GM21619 (cell line): Measurements from ENCODE around the gene ZRANB3.
"Not testable (repeated sequence)": the region's sequence is repeated elsewhere in the genome, so short reads cannot be mapped to it uniquely, and the experiment has no call there.

Experiments used
- ATAC-seq: cut with Tn5 transposase; IDR thresholded peaks from one replicate; pipeline ENCODE4 v1.9.1; 2021; ENCODE audit not compliant: unreplicated experiment

ZRANB3 gene

DNA sequence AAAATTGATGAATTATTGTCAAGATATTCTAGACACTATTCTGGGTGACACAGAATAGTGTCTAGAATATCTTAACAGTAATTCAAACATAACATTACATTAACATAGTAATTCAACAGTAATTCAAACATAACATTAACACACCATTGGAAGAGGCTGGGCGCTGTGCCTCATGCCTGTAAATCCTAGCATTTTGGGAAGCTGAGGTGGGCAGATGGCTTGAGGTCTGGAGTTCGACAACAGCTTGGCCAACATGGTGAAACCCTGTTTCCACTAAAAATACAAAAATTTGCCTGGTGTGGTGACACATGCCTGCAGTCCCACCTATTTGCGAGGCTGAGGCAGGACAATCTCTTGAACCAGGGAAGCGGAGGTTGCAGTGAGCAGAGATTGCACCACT, 195.8 kb downstream of the ZRANB3 start:
- ATAC-seq = no peak

DNA sequence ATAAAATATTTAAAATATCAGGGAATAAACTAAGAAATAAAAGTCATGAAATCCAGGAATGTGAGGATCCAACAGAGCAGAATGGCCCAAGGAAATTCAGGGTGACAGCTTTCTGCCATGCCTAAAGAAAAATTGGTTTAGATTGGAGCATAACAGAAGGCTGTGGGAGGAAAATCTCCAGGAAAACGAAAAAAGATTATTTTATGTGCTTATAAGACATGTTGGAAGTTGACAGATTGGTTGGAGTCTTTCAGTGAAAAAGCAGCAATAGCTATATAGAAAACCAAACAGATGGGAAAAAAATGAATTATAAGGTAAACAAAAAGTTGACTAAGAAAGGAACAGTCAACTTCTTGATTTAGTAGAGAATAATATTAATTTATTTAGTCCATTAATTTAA, 203.9 kb downstream of the ZRANB3 start:
- no peak for ATAC-seq

DNA sequence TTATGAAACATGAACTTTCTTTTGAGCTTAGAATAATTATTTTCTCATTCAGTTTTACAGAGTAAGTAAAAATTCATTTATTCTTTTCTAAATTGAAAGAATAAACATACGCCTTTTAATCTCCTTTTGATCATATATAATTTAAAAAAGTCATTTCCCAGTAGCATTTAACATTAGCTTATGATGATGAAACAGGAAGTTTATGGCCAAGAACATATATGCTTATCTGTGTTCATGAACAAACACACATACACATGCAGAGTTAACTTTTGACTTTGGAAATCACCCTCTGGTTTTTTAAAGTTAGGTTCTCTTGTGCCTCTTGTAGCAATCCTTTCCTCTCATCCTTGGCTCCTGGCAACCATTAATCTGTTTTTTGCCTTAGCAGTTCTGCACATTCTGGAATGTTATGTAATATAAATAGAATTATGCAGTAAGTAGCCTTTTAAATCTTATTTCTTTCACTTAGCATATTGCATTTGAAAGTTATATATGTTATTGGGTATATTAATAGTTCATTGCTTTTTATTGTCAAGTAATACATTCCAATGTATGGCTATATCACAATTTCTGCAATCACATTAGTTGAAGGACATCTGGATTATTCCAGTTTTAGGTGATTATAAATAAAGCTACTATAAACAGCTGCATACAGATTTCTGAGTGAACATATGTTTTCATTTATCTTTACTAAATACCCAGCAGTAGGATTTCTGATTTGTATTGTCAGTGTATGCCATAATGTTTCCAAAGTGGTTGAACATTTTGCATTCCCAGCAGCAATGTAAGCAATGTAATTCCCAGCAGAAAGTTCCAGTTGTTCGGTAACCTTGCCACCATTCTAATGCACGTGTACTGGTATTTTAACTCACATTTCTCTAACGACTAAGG, 210.3 kb downstream of the ZRANB3 start:
- ATAC-seq = no peak

DNA sequence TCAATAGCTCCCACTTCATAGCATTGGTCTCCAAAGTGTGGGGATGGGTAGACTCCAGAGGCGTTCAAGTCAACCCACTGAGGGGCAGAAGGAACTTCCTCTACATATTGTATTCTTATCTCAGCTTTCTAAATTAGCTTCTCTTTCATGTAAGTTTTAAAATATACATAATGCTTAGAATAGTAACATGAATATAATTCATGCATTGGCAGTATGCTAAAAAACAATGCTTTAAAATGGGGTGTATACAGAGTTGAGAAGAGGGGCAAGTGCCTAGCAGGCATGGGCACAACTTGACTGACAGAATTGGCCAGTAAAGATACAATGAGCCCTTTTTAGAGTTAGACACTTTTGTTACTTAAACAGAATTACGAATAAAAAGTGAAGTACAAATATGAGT, 212.2 kb downstream of the ZRANB3 start:
- ATAC-seq = no peak

DNA sequence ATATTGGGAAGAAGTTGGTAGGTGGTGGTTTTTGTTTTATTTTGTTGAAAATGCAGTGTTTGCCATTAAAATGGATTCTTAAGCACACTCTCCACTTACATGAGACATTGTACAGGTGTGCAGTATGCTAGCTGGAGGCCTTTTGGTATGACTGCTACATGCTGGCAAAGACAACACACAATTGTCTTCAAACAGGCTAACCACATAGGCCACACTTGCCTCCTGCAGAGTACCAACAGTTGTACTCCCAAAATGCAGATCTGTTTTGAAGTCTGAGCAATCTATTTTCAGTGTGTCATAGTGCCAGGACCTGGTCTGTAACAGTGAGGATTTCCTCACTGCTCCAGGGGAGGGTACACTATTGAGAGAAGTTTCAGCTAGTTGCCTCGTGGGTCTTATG, 213.6 kb downstream of the ZRANB3 start:
- ATAC-seq = no peak

DNA sequence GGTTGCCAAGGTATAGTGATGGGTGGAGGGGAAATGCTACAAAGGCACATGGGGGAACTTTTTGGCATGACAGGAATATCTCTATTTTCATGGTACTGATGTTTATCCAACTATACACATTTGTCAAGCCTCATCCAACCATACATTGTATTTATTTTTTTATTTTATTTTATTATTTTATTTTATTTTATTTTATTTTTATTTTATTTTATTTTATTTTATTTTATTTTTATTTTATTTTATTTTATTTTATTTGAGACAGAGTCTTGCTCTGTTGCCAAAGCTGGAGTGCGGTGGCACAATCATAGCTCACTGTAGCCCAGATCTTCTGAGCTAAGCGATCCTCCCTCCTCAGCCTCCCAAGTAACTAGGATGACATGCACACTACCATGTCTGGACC, 219.1 kb downstream of the ZRANB3 start:
- ATAC-seq = no peak

DNA sequence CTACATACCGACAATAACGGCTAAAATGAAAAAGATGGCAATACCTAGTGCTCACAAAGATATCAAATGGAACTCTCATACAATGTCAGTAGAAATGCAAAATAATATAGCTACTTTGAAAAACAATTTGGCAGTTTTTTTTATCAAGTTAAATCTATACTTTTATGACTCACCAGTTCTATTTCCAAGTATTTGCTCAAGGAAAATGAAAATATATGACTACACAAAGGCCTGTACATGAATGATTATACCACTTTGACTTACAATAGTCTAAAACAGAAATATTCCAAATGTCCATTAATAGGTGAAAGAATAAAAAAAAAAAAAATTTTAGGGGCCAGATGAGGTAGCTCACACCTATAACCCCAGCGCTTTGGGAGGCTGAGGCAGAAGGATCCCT, 219.8 kb downstream of the ZRANB3 start:
- no peak for ATAC-seq

GRCh38 chr2:135304694-135305093, 226.3 kb downstream of the ZRANB3 start:
- ATAC-seq = no peak

DNA sequence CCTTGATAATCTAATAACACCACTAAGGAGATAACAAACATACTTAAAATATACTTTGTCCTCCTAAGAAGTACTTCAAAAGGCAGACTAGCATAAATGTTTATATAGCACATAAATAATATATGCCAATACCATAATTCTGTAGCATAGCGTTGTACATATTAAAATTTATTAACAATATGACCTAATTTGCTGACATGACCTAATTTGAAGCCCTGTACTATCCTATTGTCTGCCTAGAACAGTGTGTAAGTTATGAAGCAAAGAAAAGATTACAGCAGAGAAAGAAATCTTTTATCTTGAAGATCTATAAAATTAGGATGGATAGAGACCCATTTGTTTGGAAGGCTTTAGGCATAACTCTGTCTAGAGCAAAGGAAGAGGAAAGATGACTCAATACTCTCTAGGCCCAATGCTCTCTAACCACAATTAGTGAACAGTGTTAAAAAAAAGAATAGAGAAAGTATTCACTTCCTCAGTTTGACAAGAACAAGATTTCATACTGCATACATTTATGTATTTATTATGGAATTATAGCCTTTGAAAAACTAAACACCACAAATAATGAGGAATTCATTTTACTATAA, 231.3 kb downstream of the ZRANB3 start:
- no peak for ATAC-seq

DNA sequence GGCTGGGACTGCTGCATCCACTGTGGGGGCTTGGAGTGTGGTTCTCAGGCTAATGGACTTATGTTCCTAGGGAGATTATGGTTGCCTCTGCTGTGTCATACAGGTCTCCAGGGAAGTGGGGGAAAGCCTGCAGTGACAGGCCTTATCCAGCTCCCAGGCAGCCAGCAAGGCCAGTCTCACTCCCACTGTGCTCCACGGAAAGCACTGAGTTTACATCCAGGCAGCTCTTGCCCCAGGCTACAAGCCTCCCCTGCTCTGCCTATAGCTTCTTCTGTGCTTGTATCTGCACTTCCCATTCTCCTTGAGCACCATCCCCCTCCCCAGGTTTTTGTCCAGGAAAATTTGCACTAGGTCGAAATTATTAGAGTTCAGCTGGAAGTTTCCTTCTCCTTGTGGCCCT, 231.9 kb downstream of the ZRANB3 start:
- no peak for ATAC-seq

DNA sequence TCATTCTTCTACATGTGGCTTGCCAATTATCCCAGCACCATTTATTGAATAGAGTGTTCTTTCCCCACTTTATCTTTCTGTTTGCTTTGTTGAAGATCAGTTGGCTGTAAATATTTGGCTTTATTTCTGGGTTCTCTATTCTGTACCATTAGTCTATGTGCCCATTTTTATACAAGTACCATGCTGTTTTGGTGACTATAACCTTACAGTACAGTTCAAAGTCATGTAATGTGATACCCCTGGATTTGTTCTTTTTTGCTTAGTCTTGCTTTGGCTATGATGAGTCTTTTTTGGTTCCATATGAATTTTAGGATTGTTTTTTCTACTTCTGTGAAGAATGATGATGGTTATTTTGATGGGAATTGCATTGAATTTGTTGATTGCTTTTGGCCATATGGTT, 243.9 kb downstream of the ZRANB3 start:
- ATAC-seq = not testable (repeated sequence)

DNA sequence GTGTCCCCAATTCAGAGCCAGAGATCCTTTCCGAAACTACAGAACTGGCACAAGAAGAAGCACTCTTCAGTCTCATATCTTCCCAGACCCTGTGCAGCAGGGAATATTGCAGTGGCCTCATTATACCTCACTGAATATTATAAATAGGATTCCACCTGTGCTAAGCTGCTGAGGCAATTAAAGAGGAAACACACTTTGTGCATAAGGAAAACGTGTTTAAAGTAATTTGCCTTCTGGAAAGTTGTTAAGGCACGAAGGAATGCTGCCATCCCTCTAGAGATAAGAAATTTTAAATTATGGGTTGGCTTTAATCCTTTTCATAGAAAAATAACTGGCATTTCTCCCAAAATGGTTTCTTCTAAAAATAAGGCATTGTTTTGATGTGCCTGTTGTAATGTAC, 245.6 kb downstream of the ZRANB3 start:
- no peak for ATAC-seq

GRCh38 chr2:135281379-135281778, 249.6 kb downstream of the ZRANB3 start:
- ATAC-seq = no peak

GRCh38 chr2:135279209-135279608, 251.8 kb downstream of the ZRANB3 start:
- ATAC-seq = no peak

- no peak for ATAC-seq
These were observed 254.5 kb downstream of the ZRANB3 start for GRCh38 chr2:135276525-135276924.

GRCh38 chr2:135271006-135271405, 260.0 kb downstream of the ZRANB3 start:
- no peak for ATAC-seq

DNA sequence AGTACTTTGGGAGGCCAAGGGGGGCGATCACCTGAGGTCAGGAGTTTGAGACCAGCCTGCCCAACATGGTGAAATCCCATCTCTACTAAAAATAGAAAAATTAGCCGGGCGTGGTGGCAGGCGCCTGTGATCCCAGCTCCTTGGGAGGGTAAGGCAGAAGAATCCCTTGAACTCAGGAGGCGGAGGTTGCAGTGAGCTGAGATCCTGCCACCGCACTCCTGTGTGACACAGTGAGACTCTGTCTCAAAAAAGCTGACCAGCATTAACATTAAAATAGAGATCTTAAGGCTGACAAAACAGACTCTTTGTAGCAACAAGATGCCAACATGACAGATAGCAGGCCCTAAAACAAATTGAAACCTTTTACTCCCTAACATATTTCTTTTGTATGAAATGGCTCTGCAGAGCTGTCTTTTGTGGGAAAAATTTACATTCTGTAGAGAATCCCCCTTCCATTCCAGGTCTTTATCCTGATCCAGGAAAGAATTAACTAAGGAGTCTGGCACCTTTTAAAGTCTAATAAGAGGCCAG, 265.0 kb downstream of the ZRANB3 start:
- ATAC-seq = no peak

DNA sequence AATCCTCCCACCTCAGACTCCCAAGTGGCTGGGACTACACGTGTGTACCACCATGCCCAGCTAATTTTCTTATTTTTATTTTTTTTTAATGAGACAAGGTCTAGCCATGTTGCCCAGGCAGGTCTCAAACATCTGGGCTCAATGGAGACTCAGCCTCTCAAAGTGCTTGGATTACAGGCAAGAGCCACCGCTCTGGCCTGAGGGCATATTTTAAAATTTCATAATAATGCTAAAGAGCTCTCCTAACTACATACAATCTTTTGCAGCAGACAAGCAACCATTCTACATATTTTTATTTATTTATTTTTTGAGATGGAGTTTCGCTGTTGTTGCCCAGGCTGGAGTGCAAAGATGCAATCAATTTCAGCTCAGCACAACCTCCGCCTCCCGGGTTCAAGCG, 271.9 kb downstream of the ZRANB3 start:
- ATAC-seq = no peak

- ATAC-seq = no peak
These were observed 272.8 kb downstream of the ZRANB3 start for GRCh38 chr2:135258193-135258592.

GRCh38 chr2:135257383-135258090, 273.5 kb downstream of the ZRANB3 start:
- no peak for ATAC-seq

DNA sequence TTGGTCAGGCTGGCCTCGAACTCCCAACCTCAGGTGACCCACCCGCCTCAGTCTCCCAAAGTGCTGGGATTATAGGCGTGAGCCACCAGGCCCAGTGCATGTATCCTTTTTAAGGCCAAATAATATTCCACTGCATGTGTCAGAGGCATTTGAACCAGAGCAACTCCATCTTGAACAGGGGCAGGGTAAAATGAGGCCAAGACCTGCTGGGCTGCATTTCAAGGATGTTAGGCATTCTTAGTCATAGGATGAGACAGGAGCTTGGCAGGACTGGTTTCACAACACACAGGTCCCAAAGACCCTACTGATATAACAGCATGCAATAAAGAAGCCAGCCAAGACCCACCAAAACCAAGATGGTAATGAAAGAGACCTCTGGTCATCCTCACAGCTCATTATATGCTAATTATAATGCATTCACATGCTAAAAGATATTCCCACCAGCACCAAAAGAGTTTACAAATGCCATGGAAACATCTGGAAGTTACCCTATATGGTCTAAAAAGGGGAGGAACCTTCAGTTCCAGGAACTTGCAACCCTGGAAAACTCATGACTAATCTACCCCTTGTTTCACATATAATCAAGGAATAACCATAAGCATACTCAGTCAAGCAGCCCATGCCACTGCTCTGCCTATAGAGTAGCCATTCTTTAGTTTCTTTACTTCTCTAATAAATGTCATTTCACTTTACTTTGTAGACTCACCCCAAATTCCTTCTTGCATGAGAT, 274.3 kb downstream of the ZRANB3 start:
- no peak for ATAC-seq
